ENCODE data around the gene RANBP1.

The RANBP1 gene

GRCh38 chr22:20113551-20114310, 2.2 kb upstream of the RANBP1 start:
- no peak for DNase-seq (ENCODE audit: low read depth)
- H3K4me3 ChIP-seq (ENCODE audit: low read depth, low read length) = no peak overlapping the region
- TF ChIP-seq, protein P1, sequence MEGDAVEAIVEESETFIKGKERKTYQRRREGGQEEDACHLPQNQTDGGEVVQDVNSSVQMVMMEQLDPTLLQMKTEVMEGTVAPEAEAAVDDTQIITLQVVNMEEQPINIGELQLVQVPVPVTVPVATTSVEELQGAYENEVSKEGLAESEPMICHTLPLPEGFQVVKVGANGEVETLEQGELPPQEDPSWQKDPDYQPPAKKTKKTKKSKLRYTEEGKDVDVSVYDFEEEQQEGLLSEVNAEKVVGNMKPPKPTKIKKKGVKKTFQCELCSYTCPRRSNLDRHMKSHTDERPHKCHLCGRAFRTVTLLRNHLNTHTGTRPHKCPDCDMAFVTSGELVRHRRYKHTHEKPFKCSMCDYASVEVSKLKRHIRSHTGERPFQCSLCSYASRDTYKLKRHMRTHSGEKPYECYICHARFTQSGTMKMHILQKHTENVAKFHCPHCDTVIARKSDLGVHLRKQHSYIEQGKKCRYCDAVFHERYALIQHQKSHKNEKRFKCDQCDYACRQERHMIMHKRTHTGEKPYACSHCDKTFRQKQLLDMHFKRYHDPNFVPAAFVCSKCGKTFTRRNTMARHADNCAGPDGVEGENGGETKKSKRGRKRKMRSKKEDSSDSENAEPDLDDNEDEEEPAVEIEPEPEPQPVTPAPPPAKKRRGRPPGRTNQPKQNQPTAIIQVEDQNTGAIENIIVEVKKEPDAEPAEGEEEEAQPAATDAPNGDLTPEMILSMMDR (IDR thresholded peaks at IDR 0.05; ENCODE audit: control insufficient read depth, extremely low read depth, insufficient read depth) = no peak

GRCh38 chr22:20114506-20115475, 1.1 kb upstream of the RANBP1 start:
- no peak overlapping the region for H3K4me3 ChIP-seq (ENCODE audit: low read depth, low read length)
- TF ChIP-seq, protein P1 (IDR thresholded peaks at IDR 0.05; ENCODE audit: control insufficient read depth, extremely low read depth, insufficient read depth) = no peak
- no peak for DNase-seq (ENCODE audit: low read depth)

DNA sequence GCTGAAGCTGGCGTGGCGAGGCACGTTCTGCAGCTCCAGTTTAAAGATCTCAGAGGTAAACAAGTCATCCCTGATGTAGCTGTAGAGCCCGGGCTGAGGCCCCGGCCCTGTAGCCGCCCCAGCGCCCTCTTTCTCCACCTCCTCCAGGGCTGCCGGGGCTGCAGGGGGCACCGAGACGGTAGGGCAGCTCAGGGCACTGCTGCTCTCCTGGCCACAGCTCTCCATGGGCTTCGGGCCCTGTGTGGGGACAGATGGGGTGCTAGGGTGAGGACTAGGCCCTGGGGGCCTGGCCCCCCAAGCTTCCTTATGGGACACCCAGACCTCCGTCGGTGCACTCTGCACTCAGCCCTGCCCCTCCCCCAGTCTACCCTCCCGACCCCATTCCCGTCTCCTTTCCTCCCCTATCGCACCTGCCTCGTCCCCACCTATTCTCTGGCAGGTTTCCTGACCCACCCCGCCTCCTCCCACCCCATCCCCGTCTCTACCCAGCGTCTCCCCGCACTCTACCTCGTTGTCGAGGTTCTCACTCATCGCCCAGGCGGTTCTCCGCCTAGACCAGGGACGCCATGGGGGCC, 559 bp downstream of the RANBP1 start:
- H3K4me3 ChIP-seq (ENCODE audit: low read depth, low read length) = peak overlapping the region; percentile 75
- no peak for DNase-seq (ENCODE audit: low read depth)
- TF ChIP-seq, protein P1 (IDR thresholded peaks at IDR 0.05; ENCODE audit: control insufficient read depth, extremely low read depth, insufficient read depth) = no peak

DNA sequence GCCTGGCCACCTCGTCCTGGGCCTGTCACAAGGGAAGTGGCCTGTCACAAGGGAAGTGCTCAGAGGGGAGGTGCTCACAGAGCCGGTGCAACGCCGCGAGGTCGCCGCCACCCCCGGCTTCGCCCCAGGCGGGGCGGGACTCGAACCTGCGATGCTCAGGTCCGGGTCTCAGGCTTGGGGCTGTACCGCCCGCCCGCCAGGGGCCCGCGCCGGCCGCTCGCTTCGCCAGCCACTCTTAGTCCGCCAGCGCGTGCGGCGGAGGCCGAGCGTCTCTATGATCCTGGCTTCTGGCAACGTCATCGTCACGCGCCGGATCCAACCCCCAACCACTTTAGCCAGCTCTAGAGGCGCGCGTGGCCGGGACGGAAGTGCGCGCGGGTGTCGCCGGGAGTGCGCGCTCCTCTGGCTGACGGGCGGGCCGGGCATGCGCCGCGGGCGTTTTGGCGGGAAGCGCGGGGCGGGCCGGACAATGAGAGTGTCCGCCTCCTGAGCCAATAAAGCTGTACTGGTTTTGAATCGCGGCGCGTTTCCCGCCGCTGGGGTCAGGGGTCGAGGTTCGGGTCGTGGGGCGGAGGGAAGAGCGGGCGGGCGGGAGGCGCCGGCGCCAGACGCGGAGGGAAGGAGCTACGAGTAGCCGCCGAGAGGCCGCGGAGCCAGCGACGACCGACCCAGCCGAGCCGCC, 1.2 kb downstream of the RANBP1 start, which contains the start of gene TRMT2A:
Gene TRMT2A (minus strand): TSS at position 276 of the 682 bp plus-strand sequence. CDS start 320 bp downstream, outside the sequence.
- DNase-seq (ENCODE audit: low read depth) = peak; percentile 92
- TF ChIP-seq, protein P1 (IDR thresholded peaks at IDR 0.05; ENCODE audit: control insufficient read depth, extremely low read depth, insufficient read depth) = peak; percentile 18
- peak within 1 kb of the TSS; percentile 75 for H3K4me3 ChIP-seq (ENCODE audit: low read depth, low read length)

DNA sequence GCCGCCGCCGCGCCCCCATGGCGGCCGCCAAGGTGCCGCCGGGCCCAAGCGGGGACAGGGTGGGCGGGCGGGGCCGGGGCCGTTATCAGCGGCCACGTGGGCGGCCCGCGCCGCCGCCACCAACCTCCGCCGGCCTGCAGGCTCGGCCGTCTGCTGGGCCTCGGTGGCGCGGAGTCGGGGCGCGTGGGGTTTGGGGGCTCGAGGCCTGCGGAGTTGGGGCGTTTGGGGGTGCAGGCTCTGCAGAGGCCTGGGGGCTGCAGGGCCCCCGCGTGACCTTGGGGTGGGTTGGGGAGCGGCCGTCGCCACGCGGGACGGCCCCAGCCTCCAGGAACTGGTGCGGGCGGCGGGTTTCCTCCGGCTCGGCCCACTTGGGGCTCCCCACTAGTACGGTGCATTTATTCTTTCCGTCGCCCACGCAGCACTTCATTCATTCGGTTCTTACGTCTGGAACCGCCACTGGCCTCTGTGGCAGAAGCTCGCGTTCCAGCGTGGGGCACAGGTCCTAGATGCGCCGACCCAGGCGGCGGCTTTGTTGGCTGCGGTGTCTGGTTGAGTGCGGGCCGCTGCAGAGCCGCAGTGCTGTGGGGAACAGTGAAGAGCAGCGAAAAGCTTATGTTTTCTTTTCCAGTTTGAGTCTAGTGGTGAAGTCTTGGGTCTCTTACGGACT, 1.9 kb downstream of the RANBP1 start:
- no peak for DNase-seq (ENCODE audit: low read depth)
- TF ChIP-seq, protein P1 (IDR thresholded peaks at IDR 0.05; ENCODE audit: control insufficient read depth, extremely low read depth, insufficient read depth) = no peak
- peak overlapping the region; percentile 75 for H3K4me3 ChIP-seq (ENCODE audit: low read depth, low read length)
